ENCODE results near the gene BBS4.
"Not testable (repeated sequence)": the region's sequence is repeated elsewhere in the genome, so short reads cannot be mapped to it uniquely, and the experiment has no call there.

DNA sequence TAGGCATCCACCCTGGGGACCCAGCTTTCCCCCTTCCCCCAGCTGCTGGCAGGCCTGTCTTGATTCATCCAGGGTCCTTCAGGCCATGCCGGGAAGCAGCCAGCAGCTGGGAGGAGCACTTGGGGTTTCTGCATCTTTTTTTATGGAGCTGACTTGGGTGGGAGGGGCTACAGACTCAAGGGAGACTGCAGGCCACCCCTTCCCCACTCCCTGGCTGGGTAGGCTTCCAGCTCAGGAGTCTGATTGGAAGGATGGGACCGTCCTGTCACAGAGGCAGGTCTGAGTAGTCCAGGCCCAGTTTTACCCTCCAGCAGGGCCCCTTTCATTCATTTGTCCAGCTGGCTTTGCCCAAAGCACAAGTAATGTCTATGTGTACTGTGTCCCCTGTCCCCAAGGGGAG, 43.7 kb upstream of the BBS4 start:
- TF ChIP-seq, protein P1, sequence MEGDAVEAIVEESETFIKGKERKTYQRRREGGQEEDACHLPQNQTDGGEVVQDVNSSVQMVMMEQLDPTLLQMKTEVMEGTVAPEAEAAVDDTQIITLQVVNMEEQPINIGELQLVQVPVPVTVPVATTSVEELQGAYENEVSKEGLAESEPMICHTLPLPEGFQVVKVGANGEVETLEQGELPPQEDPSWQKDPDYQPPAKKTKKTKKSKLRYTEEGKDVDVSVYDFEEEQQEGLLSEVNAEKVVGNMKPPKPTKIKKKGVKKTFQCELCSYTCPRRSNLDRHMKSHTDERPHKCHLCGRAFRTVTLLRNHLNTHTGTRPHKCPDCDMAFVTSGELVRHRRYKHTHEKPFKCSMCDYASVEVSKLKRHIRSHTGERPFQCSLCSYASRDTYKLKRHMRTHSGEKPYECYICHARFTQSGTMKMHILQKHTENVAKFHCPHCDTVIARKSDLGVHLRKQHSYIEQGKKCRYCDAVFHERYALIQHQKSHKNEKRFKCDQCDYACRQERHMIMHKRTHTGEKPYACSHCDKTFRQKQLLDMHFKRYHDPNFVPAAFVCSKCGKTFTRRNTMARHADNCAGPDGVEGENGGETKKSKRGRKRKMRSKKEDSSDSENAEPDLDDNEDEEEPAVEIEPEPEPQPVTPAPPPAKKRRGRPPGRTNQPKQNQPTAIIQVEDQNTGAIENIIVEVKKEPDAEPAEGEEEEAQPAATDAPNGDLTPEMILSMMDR (IDR thresholded peaks at IDR 0.05) = not testable (repeated sequence)
- TF ChIP-seq ZFX (IDR thresholded peaks at IDR 0.05; ENCODE audit: borderline replicate concordance) = not testable (repeated sequence)

All from 22Rv1 (cell line).